BLaER1 (cell line): ENCODE measurements around the gene EIF3F.

Experiments
- H3K27ac ChIP-seq: shearing (Covaris generic); formaldehyde crosslinking; 2 replicates; pipeline ENCODE4 v1.8.1; 2022
- H3K27me3 ChIP-seq: shearing (Covaris generic); formaldehyde crosslinking; 2 replicates; pipeline ENCODE4 v1.8.1; 2022
- H3K36me3 ChIP-seq: shearing (Covaris generic); formaldehyde crosslinking; 2 replicates; pipeline ENCODE4 v1.8.1; 2022
- H3K4me1 ChIP-seq: shearing (Covaris generic); formaldehyde crosslinking; 2 replicates; pipeline ENCODE4 v1.8.1; 2022
- H3K4me2 ChIP-seq: shearing (Covaris generic); formaldehyde crosslinking; 2 replicates; pipeline ENCODE4 v1.8.1; 2022
- H3K4me3 ChIP-seq: shearing (Covaris generic); formaldehyde crosslinking; 2 replicates; pipeline ENCODE4 v1.8.1; 2022
- H3K9ac ChIP-seq: shearing (Covaris generic); formaldehyde crosslinking; 2 replicates; pipeline ENCODE4 v1.8.1; 2022
- H3K9me3 ChIP-seq: shearing (Covaris generic); formaldehyde crosslinking; 2 replicates; pipeline ENCODE4 v1.8.1; 2022
- H4K20me1 ChIP-seq: shearing (Covaris generic); formaldehyde crosslinking; 2 replicates; pipeline ENCODE4 v1.8.1; 2022
- Cebpa-rat ChIP-seq: shearing (Covaris generic); IDR thresholded peaks from 2 replicates; pipeline ENCODE4 v1.8.1; 2022

EIF3F gene

DNA sequence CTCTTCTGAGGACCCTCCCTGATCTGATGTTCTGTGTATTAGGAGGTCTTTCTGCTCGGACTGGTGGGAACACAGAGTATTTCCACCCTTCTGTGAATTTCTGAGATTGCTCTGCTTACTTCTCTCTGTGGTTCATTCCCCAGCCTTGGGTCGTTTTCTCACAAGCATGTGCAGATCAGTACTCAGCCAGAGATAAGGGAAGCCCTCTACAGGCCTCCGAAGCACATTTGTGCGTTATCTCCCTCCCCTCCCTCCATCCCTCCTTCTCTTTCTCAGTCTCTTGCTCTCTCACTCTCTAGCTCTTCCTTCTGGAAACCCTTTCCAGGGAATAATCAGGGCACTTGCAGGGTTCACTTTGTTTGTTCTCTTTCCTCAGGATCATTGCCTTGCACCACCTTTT, 58.7 kb downstream of the EIF3F start:
- Histone ChIP-seq H3K27me3 (no peaks in the 10 kb centered on the region), H3K27ac (no peak overlapping the region), H3K9me3 (no peaks in the 10 kb centered on the region), H3K36me3 (no peaks in the 10 kb centered on the region), H3K4me1 (no peaks in the 10 kb centered on the region), H4K20me1 (no peaks in the 10 kb centered on the region), H3K4me3 (no peak overlapping the region), H3K9ac (no peak overlapping the region), H3K4me2 (no peak overlapping the region)
- TF ChIP-seq Cebpa-rat, result no peak

- Histone ChIP-seq H3K27ac (no peak overlapping the region), H3K4me1 (no peaks in the 10 kb centered on the region), H3K4me2 (no peak overlapping the region), H3K36me3 (no peaks in the 10 kb centered on the region), H3K4me3 (no peak overlapping the region), H3K27me3 (no peaks in the 10 kb centered on the region), H4K20me1 (no peaks in the 10 kb centered on the region), H3K9ac (no peak overlapping the region), H3K9me3 (no peaks in the 10 kb centered on the region)
- no peak for TF ChIP-seq Cebpa-rat
Measured at GRCh38 chr11:8047382-8047781, 60.2 kb downstream of the EIF3F start.

- Histone ChIP-seq H3K36me3 (no peaks in the 10 kb centered on the region), H3K9ac (no peak overlapping the region)
Measured at GRCh38 chr11:8049084-8049483, 61.9 kb downstream of the EIF3F start.

More at GRCh38 chr11:8049084-8049483, 61.9 kb downstream of the EIF3F start:
- H3K4me3 ChIP-seq, result no peak overlapping the region
- no peak overlapping the region for H3K4me2 ChIP-seq
- no peaks in the 10 kb centered on the region for H3K9me3 ChIP-seq
- H4K20me1 ChIP-seq, result no peaks in the 10 kb centered on the region
- no peaks in the 10 kb centered on the region for H3K27me3 ChIP-seq
- no peak overlapping the region for H3K27ac ChIP-seq
- H3K4me1 ChIP-seq, result no peaks in the 10 kb centered on the region
- no peak for TF ChIP-seq Cebpa-rat
